22Rv1 (cell line): ENCODE data around the gene MOB3B.

Source experiments
- H3K27ac ChIP-seq: fragments of 450-650 bp; 2 replicates; pipeline ENCODE4 v1.5.1; 2017
- ZFX ChIP-seq: fragments of 450-650 bp; IDR thresholded peaks from 2 replicates; pipeline ENCODE4 v1.6.1; 2017; ENCODE audit warnings: antibody characterized with exemption, borderline replicate concordance
- TF ChIP-seq, protein P1 (sequence below): fragments of 450-650 bp; IDR thresholded peaks from 2 replicates; pipeline ENCODE4 v1.5.1; 2017; ENCODE audit warnings: mild to moderate bottlenecking

The MOB3B gene

GRCh38 chr9:27518809-27519208, 10.8 kb downstream of the MOB3B start:
- no peak overlapping the region for H3K27ac ChIP-seq
- TF ChIP-seq ZFX, result no peak
- TF ChIP-seq, protein P1, sequence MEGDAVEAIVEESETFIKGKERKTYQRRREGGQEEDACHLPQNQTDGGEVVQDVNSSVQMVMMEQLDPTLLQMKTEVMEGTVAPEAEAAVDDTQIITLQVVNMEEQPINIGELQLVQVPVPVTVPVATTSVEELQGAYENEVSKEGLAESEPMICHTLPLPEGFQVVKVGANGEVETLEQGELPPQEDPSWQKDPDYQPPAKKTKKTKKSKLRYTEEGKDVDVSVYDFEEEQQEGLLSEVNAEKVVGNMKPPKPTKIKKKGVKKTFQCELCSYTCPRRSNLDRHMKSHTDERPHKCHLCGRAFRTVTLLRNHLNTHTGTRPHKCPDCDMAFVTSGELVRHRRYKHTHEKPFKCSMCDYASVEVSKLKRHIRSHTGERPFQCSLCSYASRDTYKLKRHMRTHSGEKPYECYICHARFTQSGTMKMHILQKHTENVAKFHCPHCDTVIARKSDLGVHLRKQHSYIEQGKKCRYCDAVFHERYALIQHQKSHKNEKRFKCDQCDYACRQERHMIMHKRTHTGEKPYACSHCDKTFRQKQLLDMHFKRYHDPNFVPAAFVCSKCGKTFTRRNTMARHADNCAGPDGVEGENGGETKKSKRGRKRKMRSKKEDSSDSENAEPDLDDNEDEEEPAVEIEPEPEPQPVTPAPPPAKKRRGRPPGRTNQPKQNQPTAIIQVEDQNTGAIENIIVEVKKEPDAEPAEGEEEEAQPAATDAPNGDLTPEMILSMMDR, result no peak

- TF ChIP-seq ZFX, result no peak
- TF ChIP-seq, protein P1, result no peak
- no peak overlapping the region for H3K27ac ChIP-seq
Observed at GRCh38 chr9:27518006-27518405, 11.6 kb downstream of the MOB3B start.

- TF ChIP-seq, protein P1, result no peak
- no peak for TF ChIP-seq ZFX
- no peak overlapping the region for H3K27ac ChIP-seq
Observed at GRCh38 chr9:27514551-27514950, 15.1 kb downstream of the MOB3B start.

GRCh38 chr9:27511771-27512170, 17.8 kb downstream of the MOB3B start:
- TF ChIP-seq, protein P1, result no peak
- TF ChIP-seq ZFX, result no peak
- no peak overlapping the region for H3K27ac ChIP-seq

- H3K27ac ChIP-seq, result no peak overlapping the region
- no peak for TF ChIP-seq ZFX
- TF ChIP-seq, protein P1, result no peak
Observed at GRCh38 chr9:27510780-27511179, 18.8 kb downstream of the MOB3B start.

DNA sequence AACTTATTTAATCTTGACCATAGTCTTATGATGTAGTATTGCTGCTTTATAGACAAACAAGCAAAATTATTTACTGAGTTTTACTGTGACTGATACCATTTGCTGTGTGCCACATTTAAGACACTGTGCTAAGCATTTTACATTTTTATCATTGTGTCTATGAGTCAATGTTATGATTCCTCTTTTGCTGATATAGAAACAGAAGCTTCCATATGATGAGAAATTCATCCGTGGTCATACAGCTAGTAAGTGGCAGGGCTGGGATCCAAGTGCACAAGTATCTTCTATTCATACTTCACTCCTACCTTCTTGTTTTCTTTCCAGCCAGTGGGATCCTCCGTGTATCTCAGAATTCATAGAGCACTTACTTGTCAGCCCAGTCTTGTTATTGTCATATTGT, 22.6 kb downstream of the MOB3B start:
- no peak for TF ChIP-seq ZFX
- TF ChIP-seq, protein P1, result no peak

GRCh38 chr9:27505744-27506161, 23.9 kb downstream of the MOB3B start:
- TF ChIP-seq, protein P1, result no peak
- no peak for TF ChIP-seq ZFX
- H3K27ac ChIP-seq, result no peak overlapping the region

More for the DNA sequence above, 22.6 kb downstream of the MOB3B start:
- H3K27ac ChIP-seq, result no peak overlapping the region
